ENCODE results near the gene ZC3H12D.
"Not testable (repeated sequence)": the region's sequence is repeated elsewhere in the genome, so short reads cannot be mapped to it uniquely, and the experiment has no call there.

Gene ZC3H12D

GRCh38 chr6:149457316-149457884 is 27.4 kb downstream of the ZC3H12D start:
- DNase-seq: no peak

GRCh38 chr6:149456311-149457021 is 28.3 kb downstream of the ZC3H12D start:
- DNase-seq: no peak

- no peak for DNase-seq
These were observed 29.6 kb downstream of the ZC3H12D start for GRCh38 chr6:149455031-149455732.

- peak; percentile 62 for DNase-seq
These were observed 30.4 kb downstream of the ZC3H12D start for GRCh38 chr6:149454346-149454848.

GRCh38 chr6:149453597-149454345 is 31.0 kb downstream of the ZC3H12D start:
- DNase-seq: no peak

GRCh38 chr6:149452037-149452939 is 32.5 kb downstream of the ZC3H12D start:
- no peak for DNase-seq

- DNase-seq: no peak
These were observed 33.3 kb downstream of the ZC3H12D start for GRCh38 chr6:149451376-149452036.

GRCh38 chr6:149450679-149451375 is 34.0 kb downstream of the ZC3H12D start:
- peak; percentile 15 for DNase-seq

- no peak for DNase-seq
These were observed 34.8 kb downstream of the ZC3H12D start for GRCh38 chr6:149449831-149450678.

GRCh38 chr6:149448821-149449453 is 35.9 kb downstream of the ZC3H12D start:
- no peak for DNase-seq

GRCh38 chr6:149446791-149447376 is 37.9 kb downstream of the ZC3H12D start:
- DNase-seq: no peak

- DNase-seq: no peak
These were observed 39.2 kb downstream of the ZC3H12D start for GRCh38 chr6:149445573-149445972.

GRCh38 chr6:149445095-149445466 is 39.7 kb downstream of the ZC3H12D start:
- DNase-seq: no peak

- DNase-seq: not testable (repeated sequence)
These were observed 40.3 kb downstream of the ZC3H12D start for GRCh38 chr6:149444360-149445094.

GRCh38 chr6:149443411-149444181 is 41.2 kb downstream of the ZC3H12D start:
- DNase-seq: no peak

- DNase-seq: no peak
These were observed 43.1 kb downstream of the ZC3H12D start for GRCh38 chr6:149441740-149442139.

Data from NCI-H1092 (cell line).